ENCODE measurements around the gene FEZ2. TPM values are rescaled to one million over a fixed set of nuclear protein-coding genes. Genes with fewer than 3 reads are reported as not detected.

FEZ2 gene
- total RNA-seq, 1 donor from 2014 or later, result 38.8 TPM

GRCh38 chr2:36587101-36587500 is 10.9 kb downstream of the FEZ2 start:
- no peak for DNase-seq (ENCODE audit: low spot score)

DNA sequence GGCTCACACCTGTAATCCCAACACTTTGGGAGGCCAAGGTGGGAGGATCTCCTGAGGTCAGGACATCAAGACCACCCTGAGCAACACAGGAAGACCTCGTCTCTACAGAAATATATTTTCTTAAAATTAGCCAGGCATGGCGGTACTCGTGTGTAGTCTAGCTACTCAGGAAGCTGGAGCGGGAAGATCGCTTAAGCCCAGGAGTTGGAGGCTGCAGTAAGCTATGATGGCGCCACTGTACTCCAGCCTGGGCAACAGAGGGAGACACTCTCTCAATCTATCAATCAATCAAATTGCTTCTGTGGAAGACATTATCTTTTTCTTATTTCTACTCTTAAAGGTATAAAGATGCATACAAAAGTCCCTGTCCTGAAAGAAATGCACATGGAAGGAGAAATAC is 11.3 kb downstream of the FEZ2 start:
- no peak for DNase-seq (ENCODE audit: low spot score)

GRCh38 chr2:36584148-36584794 is 13.7 kb downstream of the FEZ2 start:
- DNase-seq (ENCODE audit: low spot score), result no peak

DNA sequence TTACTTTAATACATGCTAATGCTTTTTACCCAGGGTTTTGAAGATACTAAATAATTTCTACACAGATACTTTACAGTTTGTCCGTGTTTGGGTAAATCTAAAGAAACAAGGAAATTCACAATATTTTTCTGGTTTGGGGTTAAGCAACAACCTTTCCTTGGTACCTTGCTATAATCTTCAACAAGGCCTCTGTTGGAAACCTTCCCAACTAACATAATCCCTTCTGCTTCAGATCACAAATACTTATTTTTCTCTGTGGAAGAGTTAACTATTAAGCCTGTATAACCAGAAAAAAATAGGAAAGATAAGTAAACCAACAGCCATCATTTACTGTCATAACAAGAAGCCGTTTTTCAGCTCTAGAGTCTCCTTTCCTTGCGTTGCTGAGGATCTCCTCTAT is 15.0 kb downstream of the FEZ2 start:
- no peak for DNase-seq (ENCODE audit: low spot score)

DNA sequence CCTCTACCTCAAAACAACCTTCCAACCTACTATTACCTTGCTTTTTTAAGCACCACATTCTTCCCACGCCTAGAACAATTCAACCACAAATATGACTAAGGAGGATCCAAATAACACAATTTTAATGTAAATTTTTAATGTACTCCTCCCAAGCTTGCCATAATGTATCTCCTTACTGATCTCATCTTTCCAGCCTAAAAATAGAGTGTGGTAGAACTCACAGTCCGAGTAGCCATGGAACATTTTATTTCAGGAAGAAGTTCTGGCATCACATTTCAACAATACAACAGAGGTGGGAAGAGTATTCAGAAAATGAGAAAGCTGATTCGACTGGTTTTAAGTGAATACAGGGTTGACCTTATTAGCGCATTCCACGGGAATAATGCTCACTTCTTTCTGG is 15.4 kb downstream of the FEZ2 start:
- DNase-seq (ENCODE audit: low spot score), result no peak

GRCh38 chr2:36579297-36579664 is 18.7 kb downstream of the FEZ2 start:
- no peak for DNase-seq (ENCODE audit: low spot score)

- no peak for DNase-seq (ENCODE audit: low spot score)
These were observed 19.3 kb downstream of the FEZ2 start for GRCh38 chr2:36578343-36579296.

DNA sequence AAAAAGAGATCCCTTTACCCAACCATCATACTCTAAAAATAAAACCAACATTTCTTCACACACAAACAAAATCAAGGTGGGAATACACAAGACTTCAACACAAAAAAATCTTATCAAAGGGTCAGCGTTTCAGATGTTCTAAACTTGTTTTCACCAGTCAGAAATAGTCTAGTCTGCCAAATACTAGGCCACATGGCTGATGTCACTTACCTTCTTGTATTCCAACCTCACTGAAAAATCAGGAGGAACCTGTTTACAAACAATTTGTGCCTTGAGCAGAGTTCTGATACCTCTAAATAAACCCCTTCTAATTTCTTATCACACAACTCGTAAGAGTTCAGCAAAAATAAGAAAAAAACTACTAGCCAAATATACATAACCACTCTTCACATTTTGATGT is 20.1 kb downstream of the FEZ2 start:
- DNase-seq (ENCODE audit: low spot score), result no peak

- no peak for DNase-seq (ENCODE audit: low spot score)
These were observed 23.4 kb downstream of the FEZ2 start for GRCh38 chr2:36574560-36574959.

DNA sequence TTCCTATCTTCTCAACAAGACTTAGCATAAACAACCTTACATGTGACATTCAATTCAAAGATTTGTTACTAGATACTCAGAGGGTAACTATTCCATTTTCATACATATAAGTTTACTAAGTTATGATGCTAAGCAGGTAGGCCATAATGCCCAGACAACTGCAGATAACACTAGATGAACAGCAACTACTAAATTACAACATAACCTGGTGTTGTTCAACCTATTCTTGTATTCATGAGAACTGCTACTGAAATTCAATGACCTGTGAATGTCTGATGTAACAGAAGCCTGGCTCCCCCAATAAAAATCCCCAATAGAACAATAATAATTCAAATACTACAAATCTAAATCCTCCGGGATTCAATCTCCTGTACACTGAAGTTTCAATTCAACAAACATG is 24.8 kb downstream of the FEZ2 start:
- no peak for DNase-seq (ENCODE audit: low spot score)

GRCh38 chr2:36572719-36573059 is 25.3 kb downstream of the FEZ2 start:
- DNase-seq (ENCODE audit: low spot score), result no peak

GRCh38 chr2:36572054-36572718 is 25.8 kb downstream of the FEZ2 start:
- no peak for DNase-seq (ENCODE audit: low spot score)

- no peak for DNase-seq (ENCODE audit: low spot score)
These were observed 27.6 kb downstream of the FEZ2 start for GRCh38 chr2:36570416-36570815.

DNA sequence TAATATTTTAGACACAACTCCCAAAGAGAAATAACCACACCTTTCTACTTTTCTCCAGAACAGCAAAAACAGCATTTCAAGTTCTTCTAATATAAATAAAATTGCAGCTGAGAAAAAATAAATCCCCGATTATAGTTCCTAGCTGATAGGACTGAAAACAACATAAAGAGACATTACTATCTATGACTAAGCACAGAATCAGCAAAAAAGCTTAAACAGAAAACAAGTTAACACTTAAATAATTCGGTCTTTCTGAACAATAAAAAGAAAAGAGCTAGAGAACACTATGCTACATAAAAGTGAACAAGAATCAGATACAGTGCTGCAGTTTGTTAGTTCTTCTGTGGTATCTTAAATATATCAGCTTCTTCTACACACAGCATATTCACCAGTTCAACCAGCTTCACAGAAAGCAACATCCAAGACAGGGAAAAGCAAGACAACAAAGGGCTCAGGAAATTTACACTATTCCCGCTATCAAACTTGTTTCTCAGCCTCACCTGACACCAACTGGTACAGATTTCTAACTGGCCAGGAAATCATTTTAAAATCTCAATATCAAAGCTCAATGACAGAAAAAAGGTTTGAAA is 28.6 kb downstream of the FEZ2 start:
- DNase-seq (ENCODE audit: low spot score), result no peak

DNA sequence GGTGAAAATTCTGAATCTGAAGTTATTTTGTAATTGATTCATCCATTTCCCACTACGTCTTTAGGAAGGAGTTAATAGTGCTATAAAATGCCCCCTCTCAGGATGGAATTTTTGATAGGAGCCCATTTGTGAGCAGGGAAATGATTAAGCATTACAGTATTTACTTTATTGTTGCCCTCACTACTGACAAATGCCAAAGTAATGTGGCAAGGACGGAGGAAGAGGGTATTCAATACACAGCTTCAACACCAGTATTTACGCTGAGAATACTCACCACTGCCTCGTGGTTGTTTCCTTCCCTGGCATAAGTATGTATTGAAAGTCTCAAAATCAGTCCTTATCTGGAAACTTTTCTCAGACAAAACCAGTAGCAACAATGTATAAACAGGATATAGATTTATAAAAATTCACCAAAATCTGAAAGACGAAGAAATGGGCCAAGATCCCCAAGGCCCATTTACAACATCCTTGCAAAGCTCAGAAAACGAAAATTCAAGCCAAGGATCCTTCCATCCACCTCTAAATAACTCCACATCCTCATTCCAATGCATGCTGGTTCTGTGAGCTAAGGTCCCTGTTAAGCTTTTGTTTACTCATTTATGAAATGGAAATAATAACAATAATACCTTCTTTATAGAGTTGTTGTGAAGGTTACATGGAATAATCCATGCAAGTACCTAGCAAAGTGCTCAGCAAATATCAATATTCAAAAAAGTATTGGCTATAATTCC is 29.3 kb downstream of the FEZ2 start:
- no peak for DNase-seq (ENCODE audit: low spot score)

GRCh38 chr2:36567711-36568408 is 30.1 kb downstream of the FEZ2 start:
- DNase-seq (ENCODE audit: low spot score), result no peak

GRCh38 chr2:36566887-36567286 is 31.1 kb downstream of the FEZ2 start:
- no peak for DNase-seq (ENCODE audit: low spot score)

DNA sequence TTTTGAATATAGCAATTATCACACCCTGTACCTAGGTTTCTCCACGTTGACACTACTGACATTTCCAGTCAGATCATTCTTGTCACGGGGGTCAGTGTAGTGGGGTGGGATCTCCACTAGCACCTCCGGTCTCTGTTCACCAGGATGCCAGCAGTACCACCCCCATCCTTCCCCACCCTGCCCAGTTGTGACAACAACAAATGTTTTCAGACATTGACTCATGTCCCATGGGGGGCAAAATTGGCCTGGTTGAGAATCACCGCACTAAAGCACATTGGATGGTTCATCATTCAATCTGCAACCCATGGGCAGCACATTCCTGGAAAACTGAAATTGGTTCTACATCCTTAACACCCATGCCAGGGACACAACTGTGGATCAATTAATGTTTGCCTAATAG is 32.3 kb downstream of the FEZ2 start:
- DNase-seq (ENCODE audit: low spot score), result no peak

GRCh38 chr2:36564377-36564930 is 33.5 kb downstream of the FEZ2 start:
- DNase-seq (ENCODE audit: low spot score), result no peak

- no peak for DNase-seq (ENCODE audit: low spot score)
These were observed 34.9 kb downstream of the FEZ2 start for GRCh38 chr2:36562973-36563532.

- DNase-seq (ENCODE audit: low spot score), result no peak
These were observed 35.7 kb downstream of the FEZ2 start for GRCh38 chr2:36562240-36562639.

Data from mucosa of gallbladder (tissue), 1 donor.